CD14-positive monocyte (primary cell): ENCODE measurements around the gene ITGB8. TPM values are rescaled to one million over a fixed set of nuclear protein-coding genes. Genes with fewer than 3 reads are reported as not detected.

ENCODE experiments used
- DNase-seq, 3 donors: peaks; one replicate each; pipeline ENCODE4 v3.0.0-alpha.2; 2011 to 2022
- H2AFZ ChIP-seq: 2 replicates; pipeline ENCODE4 v1.6.0; 2012; ENCODE audit warnings: mild to moderate bottlenecking, low read depth, low read length, inconsistent platforms; ENCODE audit not compliant: insufficient read depth, poor library complexity, severe bottlenecking
- H3K27ac ChIP-seq, 2 donors: 1 replicate in 1 of 2; 2 replicates in 1 of 2; pipeline ENCODE4 v1.5.1; 2012 to 2013; ENCODE audit warnings: low read length in 2 of 2, control low read depth in 1 of 2, inconsistent platforms in 1 of 2, low read depth in 1 of 2, mild to moderate bottlenecking in 1 of 2
- H3K27me3 ChIP-seq, 2 donors: one replicate each; pipeline versions ENCODE4 v1.6.0 to v1.6.1; 2011 to 2013; ENCODE audit warnings: low read length in 2 of 2; ENCODE audit not compliant: control insufficient read depth in 2 of 2, insufficient read depth in 2 of 2
- H3K36me3 ChIP-seq, 2 donors: replicated peaks in 1 of 2; 1 replicate in 1 of 2; 2 replicates in 1 of 2; pipeline versions ENCODE4 v1.5.1 to v1.6.1; 2012 to 2013; ENCODE audit warnings: low read length in 2 of 2, control low read depth in 1 of 2, inconsistent platforms in 1 of 2, mild to moderate bottlenecking in 1 of 2; ENCODE audit not compliant: insufficient read depth in 2 of 2, control insufficient read depth in 1 of 2
- H3K4me1 ChIP-seq, 2 donors: 1 replicate in 1 of 2; 2 replicates in 1 of 2; pipeline versions ENCODE4 v1.5.1 to v1.6.1; 2012 to 2013; ENCODE audit warnings: low read length in 2 of 2, control low read depth in 1 of 2, inconsistent platforms in 1 of 2, mild to moderate bottlenecking in 1 of 2, moderate library complexity in 1 of 2; ENCODE audit not compliant: insufficient read depth in 2 of 2, control insufficient read depth in 1 of 2
- H3K4me2 ChIP-seq: replicated peaks from 2 replicates; pipeline ENCODE3; 2012; ENCODE audit warnings: low read length, moderate library complexity, mild to moderate bottlenecking; ENCODE audit not compliant: poor library complexity, severe bottlenecking; ENCODE audit errors: extremely low read depth
- H3K4me3 ChIP-seq, 3 experiments: fragments of 200-600 bp in 1 of 3; sonication (generic) in 1 of 3; replicated peaks in 1 of 3; 1 replicate in 2 of 3; 2 replicates in 1 of 3; pipeline ENCODE4 v1.5.1; 2011 to 2013; ENCODE audit warnings: low read length in 3 of 3, mild to moderate bottlenecking in 3 of 3, control low read depth in 2 of 3, low read depth in 2 of 3, inconsistent platforms in 1 of 3, moderate library complexity in 1 of 3
- H3K79me2 ChIP-seq: 2 replicates; pipeline ENCODE4 v1.6.0; 2012; ENCODE audit warnings: mild to moderate bottlenecking, control low read depth, inconsistent platforms, low read length, moderate library complexity; ENCODE audit not compliant: insufficient read depth
- H3K9ac ChIP-seq: 2 replicates; pipeline ENCODE4 v1.6.0; 2017; ENCODE audit warnings: low read length, mild to moderate bottlenecking; ENCODE audit not compliant: insufficient read depth, poor library complexity, severe bottlenecking
- H3K9me3 ChIP-seq, 2 donors: replicated peaks in 1 of 2; 1 replicate in 1 of 2; 2 replicates in 1 of 2; pipeline versions ENCODE4 v1.5.1 to v1.6.1; 2012 to 2013; ENCODE audit warnings: low read length in 2 of 2, control low read depth in 1 of 2; ENCODE audit not compliant: control insufficient read depth in 1 of 2, insufficient read depth in 1 of 2
- H4K20me1 ChIP-seq: 2 replicates; pipeline ENCODE4 v1.6.0; 2012; ENCODE audit warnings: mild to moderate bottlenecking, low read length, control low read depth, moderate library complexity; ENCODE audit not compliant: insufficient read depth
- H3K27ac Mint-ChIP-seq, 7 donors: one replicate each; pipeline ENCODE4 v1.8.0; 2020; ENCODE audit warnings: mild to moderate bottlenecking in 7 of 7, mixed read lengths in 7 of 7, moderate library complexity in 6 of 7, inconsistent platforms in 2 of 7
- H3K27me3 Mint-ChIP-seq, 3 donors: one replicate each; pipeline ENCODE4 v1.8.0; 2021 to 2022; ENCODE audit warnings: low read depth in 3 of 3, mild to moderate bottlenecking in 3 of 3, mixed read lengths in 3 of 3, moderate library complexity in 3 of 3, inconsistent platforms in 1 of 3
- H3K36me3 Mint-ChIP-seq, 2 donors: one replicate each; pipeline ENCODE4 v1.8.0; 2020; ENCODE audit warnings: mixed read lengths in 2 of 2, inconsistent platforms in 1 of 2, mild to moderate bottlenecking in 1 of 2
- H3K4me1 Mint-ChIP-seq: one replicate; pipeline ENCODE4 v1.8.0; 2020; ENCODE audit warnings: mild to moderate bottlenecking, mixed read lengths
- H3K4me3 Mint-ChIP-seq, 2 donors: one replicate each; pipeline ENCODE4 v1.8.0; 2020; ENCODE audit warnings: mild to moderate bottlenecking in 2 of 2, mixed read lengths in 2 of 2, moderate library complexity in 1 of 2
- H3K9me3 Mint-ChIP-seq, 7 donors: one replicate each; pipeline ENCODE4 v1.8.0; 2020 to 2022; ENCODE audit warnings: mixed read lengths in 7 of 7, mild to moderate bottlenecking in 6 of 7, moderate library complexity in 6 of 7, inconsistent platforms in 2 of 7
- CTCF ChIP-seq: fragments of 200-600 bp; IDR thresholded peaks from one replicate; pipeline ENCODE4 v1.8.0; 2022; ENCODE audit warnings: antibody characterized with exemption, mild to moderate bottlenecking
- WGBS: methylation state at CpG from one replicate; pipeline ENCODE4 v1.1.5; 2013; ENCODE audit warnings: missing lambda C conversion rate; ENCODE audit not compliant: insufficient coverage; 5-methylcytosine and 5-hydroxymethylcytosine counted together
- intact Hi-C, 2 donors: fragments of 100-400 bp; cut with micrococcal nuclease; formaldehyde crosslinking; loops; one replicate each; pipeline versions ENCODE4 v1.15.0 to v1.15.1; 2023
- polyA plus RNA-seq, 3 donors: library from polyadenylated mRNA; depleted of rRNA in 1 of 3; unstranded in 2 of 3; stranded (reverse) in 1 of 3; fragments of 300-500 nt in 2 of 3; fragments of >200 nt in 1 of 3; fragmentation: Illumina TruSeq in 2 of 3; gene quantifications; 1 replicate in 2 of 3; 2 replicates in 1 of 3; pipeline ENCODE4 v1.2.3, GENCODE V29; 2012 to 2021

The ITGB8 gene
- polyA plus RNA-seq, 3 donors, result 0.01 to 0.28 (median 0.19) TPM

GRCh38 chr7:20438248-20438647, 107.5 kb downstream of the ITGB8 start:
- H3K4me3 ChIP-seq, result no peak overlapping the region
- H3K4me2 ChIP-seq, result peak overlapping the region; percentile 45
- peaks cover 23 to 24% of the 10 kb centered on the region in 2 donors for H3K4me1 ChIP-seq
- intact Hi-C loops, result no loop called here
- no peaks in the 10 kb centered on the region for H3K79me2 ChIP-seq
- H4K20me1 ChIP-seq, result no peaks in the 10 kb centered on the region
- peaks cover 0 to 5% (median 0%) of the 10 kb centered on the region in 3 donors for H3K27me3 Mint-ChIP-seq
- H3K4me3 Mint-ChIP-seq, result peak overlapping the region in 1 of 2 donors; percentile 74
- peak overlapping the region; percentile 43 for H2AFZ ChIP-seq
- no peaks in the 10 kb centered on the region for H3K9me3 ChIP-seq
- no peaks in the 10 kb centered on the region for H3K36me3 Mint-ChIP-seq
- H3K36me3 ChIP-seq, result no peaks in the 10 kb centered on the region
- peaks cover 36% of the 10 kb centered on the region for H3K4me1 Mint-ChIP-seq
- H3K27me3 ChIP-seq, result no peaks in the 10 kb centered on the region
- H3K27ac ChIP-seq, result peak overlapping the region in 1 of 2 donors; percentile 69
- peak overlapping the region; percentile 19 for H3K9ac ChIP-seq
- peaks cover 0 to 5% (median 2%) of the 10 kb centered on the region in 7 donors for H3K9me3 Mint-ChIP-seq
- DNase-seq, result no peak
- TF ChIP-seq CTCF, result no peak
- H3K27ac Mint-ChIP-seq, result peak overlapping the region in 5 of 7 donors; percentile 16 to 81 (median 65)

GRCh38 chr7:20438694-20439376, 108.1 kb downstream of the ITGB8 start:
- Histone ChIP-seq H3K4me2 (peak overlapping the region; percentile 45), H3K27ac (peak overlapping the region in 1 of 2 donors; percentile 69), H2AFZ (peak overlapping the region; percentile 43), H3K9me3 (no peaks in the 10 kb centered on the region), H3K79me2 (no peaks in the 10 kb centered on the region), H3K4me3 (no peak overlapping the region), H3K36me3 (no peaks in the 10 kb centered on the region), H3K27me3 (no peaks in the 10 kb centered on the region), H3K9ac (peak overlapping the region; percentile 19), H3K4me1 (peaks cover 23 to 24% of the 10 kb centered on the region in 2 donors), H4K20me1 (no peaks in the 10 kb centered on the region)
- WGBS, result no CpG with 5 or more reads among the region's 7 CpGs
- no peaks in the 10 kb centered on the region for H3K36me3 Mint-ChIP-seq
- peaks cover 0 to 5% (median 3%) of the 10 kb centered on the region in 7 donors for H3K9me3 Mint-ChIP-seq
- H3K4me1 Mint-ChIP-seq, result peaks cover 36% of the 10 kb centered on the region
- H3K27ac Mint-ChIP-seq, result peak overlapping the region; percentile 33 to 81 (median 65)
- no peak for TF ChIP-seq CTCF
- DNase-seq, result peak; percentile 80 to 94 (median 83)
- peak overlapping the region in 1 of 2 donors; percentile 74 for H3K4me3 Mint-ChIP-seq
- intact Hi-C loops, result no loop called here
- peaks cover 0 to 5% (median 0%) of the 10 kb centered on the region in 3 donors for H3K27me3 Mint-ChIP-seq
